Kidney (tissue), 14 donors: ENCODE data around the gene ATG10. TPM values are rescaled to one million over a fixed set of nuclear protein-coding genes. Genes with fewer than 3 reads are reported as not detected.

ENCODE experiments used
- DNase-seq, 5 donors: peaks; one replicate each; pipeline ENCODE4 v3.0.0-alpha.2; 2013 to 2020
- FAIRE-seq: peaks from 2 replicates; lab custom pipeline; 2012; peaks lifted over from hg19 to GRCh38; lab: Jason Lieb, UNC
- H3K27ac ChIP-seq, 2 donors: one replicate each; pipeline ENCODE4 v1.7.0; 2013; ENCODE audit warnings: low read depth in 2 of 2, low read length in 2 of 2, inconsistent platforms in 1 of 2
- H3K27me3 ChIP-seq: one replicate; pipeline ENCODE4 v1.7.1; 2013; ENCODE audit warnings: low read length, inconsistent platforms; ENCODE audit not compliant: control insufficient read depth, insufficient read depth
- H3K36me3 ChIP-seq, 3 donors: one replicate each; pipeline versions ENCODE4 v1.7.0 to v1.7.1; 2013; ENCODE audit warnings: low read length in 3 of 3, control low read depth in 1 of 3, inconsistent platforms in 1 of 3; ENCODE audit not compliant: insufficient read depth in 3 of 3, control insufficient read depth in 2 of 3
- H3K4me1 ChIP-seq, 3 donors: one replicate each; pipeline versions ENCODE4 v1.7.0 to v1.7.1; 2013; ENCODE audit warnings: low read length in 3 of 3, inconsistent platforms in 1 of 3, low read depth in 1 of 3; ENCODE audit not compliant: control insufficient read depth in 2 of 3, insufficient read depth in 2 of 3
- H3K4me3 ChIP-seq, 3 donors: one replicate each; pipeline versions ENCODE4 v1.7.0 to v1.8.1; 2013; ENCODE audit warnings: low read length in 3 of 3, control low read depth in 1 of 3, inconsistent platforms in 1 of 3
- H3K9ac ChIP-seq, 3 donors: one replicate each; pipeline versions ENCODE4 v1.7.0 to v1.7.1; 2013; ENCODE audit warnings: low read length in 3 of 3, control low read depth in 1 of 3, inconsistent platforms in 1 of 3
- H3K9me3 ChIP-seq, 3 donors: one replicate each; pipeline versions ENCODE4 v1.7.0 to v1.7.1; 2013; ENCODE audit warnings: low read length in 3 of 3, control low read depth in 1 of 3, inconsistent platforms in 1 of 3; ENCODE audit not compliant: control insufficient read depth in 2 of 3, insufficient read depth in 1 of 3
- CTCF ChIP-seq: IDR thresholded peaks from 3 replicates; pipeline ENCODE4 v1.5.1; 2012; ENCODE audit warnings: mild to moderate bottlenecking, moderate library complexity, borderline replicate concordance; ENCODE audit not compliant: insufficient read depth; ENCODE audit errors: extremely low read depth
- intact Hi-C: fragments of 100-400 bp; cut with DNase I; formaldehyde crosslinking; loops from one replicate; pipeline ENCODE4 v1.11.1; 2022
- polyA plus RNA-seq: library from polyadenylated mRNA; stranded (reverse); fragments of 350-450 nt; fragmentation: Illumina TruSeq; extraction: RNeasy Lipid Tissue Mini Kit (QIAGEN cat#74804); gene quantifications from one replicate; pipeline ENCODE4 v1.2.3, GENCODE V29; 2014; ENCODE audit warnings: low read depth, low replicate concordance; ENCODE audit not compliant: insufficient read depth
- total RNA-seq: library from RNA; stranded (reverse); fragmentation: NEBNext Ultra II Directional; extraction: Animal tissue kit (Norgen Biotek cat#: 25700); gene quantifications from one replicate; pipeline ENCODE4 v1.2.1, GENCODE V29; 2021
- donor health status: control.
- donor health status: control.
- donor health status: control.
- donor health status: control.
- donor health status: control.
- donor health status: DM: yes; HTN: yes; CAD: no.
- donor health status: Normal renal cell carcinoma (clear cell type).

Gene ATG10
- total and polyA plus RNA-seq, 2 donors from 2014 or later = 8.6 to 8.7 TPM

GRCh38 chr5:82147860-82148573 is 176.2 kb downstream of the ATG10 start:
- no peak for DNase-seq
- peaks cover 0 to 11% (median 3%) of the 10 kb centered on the region in 3 donors for H3K4me1 ChIP-seq
- H3K4me3 ChIP-seq = no peak overlapping the region
- H3K9ac ChIP-seq = no peak overlapping the region
- no peaks in the 10 kb centered on the region for H3K36me3 ChIP-seq
- no peaks in the 10 kb centered on the region for H3K27me3 ChIP-seq
- no peak for TF ChIP-seq CTCF
- intact Hi-C loops = no loop called here
- no peaks in the 10 kb centered on the region for H3K9me3 ChIP-seq
- FAIRE-seq = no peak
- H3K27ac ChIP-seq = no peak overlapping the region

- Histone ChIP-seq H3K9ac (no peak overlapping the region), H3K36me3 (no peaks in the 10 kb centered on the region), H3K4me1 (peaks cover 0 to 11% (median 3%) of the 10 kb centered on the region in 3 donors), H3K27me3 (no peaks in the 10 kb centered on the region), H3K9me3 (no peaks in the 10 kb centered on the region), H3K4me3 (no peak overlapping the region), H3K27ac (no peak overlapping the region)
- DNase-seq (no peak), FAIRE-seq (no peak)
- no peak for TF ChIP-seq CTCF
- intact Hi-C loops = no loop called here
These were observed 177.6 kb downstream of the ATG10 start for GRCh38 chr5:82149434-82149833.

GRCh38 chr5:82150559-82150958 is 178.7 kb downstream of the ATG10 start:
- no peak for FAIRE-seq

More at GRCh38 chr5:82150559-82150958, 178.7 kb downstream of the ATG10 start:
- no peak overlapping the region for H3K4me3 ChIP-seq
- no peaks in the 10 kb centered on the region for H3K9me3 ChIP-seq
- H3K4me1 ChIP-seq = peaks cover 0 to 11% (median 3%) of the 10 kb centered on the region in 3 donors
- H3K36me3 ChIP-seq = no peaks in the 10 kb centered on the region
- no peak overlapping the region for H3K9ac ChIP-seq
- no peak for DNase-seq
- H3K27ac ChIP-seq = no peak overlapping the region
- TF ChIP-seq CTCF = no peak
- intact Hi-C loops = no loop called here
- no peaks in the 10 kb centered on the region for H3K27me3 ChIP-seq
